K562 (cell line): ENCODE results near the gene KRT222. TPM values are rescaled to one million over a fixed set of nuclear protein-coding genes. Genes with fewer than 3 reads are reported as not detected.

ENCODE experiments used
- BCLAF1 ChIP-seq, 2 experiments: fragments of 450-650 bp in 1 of 2; IDR thresholded peaks; 2 replicates each; pipeline ENCODE4 v1.6.1; 2011 to 2017; ENCODE audit warnings: low read depth in 2 of 2, antibody characterized with exemption in 1 of 2, borderline replicate concordance in 1 of 2, low read length in 1 of 2, mild to moderate bottlenecking in 1 of 2, mixed read lengths in 1 of 2; ENCODE audit not compliant: control insufficient read depth in 1 of 2
- BRCA1 ChIP-seq, 2 experiments: fragments of 450-650 bp in 1 of 2; sonication (generic) in 1 of 2; formaldehyde crosslinking in 1 of 2; IDR thresholded peaks; 2 replicates each; pipeline versions ENCODE4 v1.5.0 to v1.6.1; 2017 to 2020; ENCODE audit warnings: mild to moderate bottlenecking in 1 of 2, missing genetic modification reagents in 1 of 2
- GTF2E2 ChIP-seq: fragments of 200-800 bp; sonication (Bioruptor generic); IDR thresholded peaks from 2 replicates; pipeline ENCODE4 v1.6.1; 2016; ENCODE audit warnings: missing genetic modification characterization, missing compliant biosample characterization
- HMGN3 ChIP-seq: IDR thresholded peaks from 2 replicates; pipeline ENCODE4 v1.6.1; 2011; ENCODE audit warnings: borderline replicate concordance, low read depth, mild to moderate bottlenecking, mixed read lengths, low read length; ENCODE audit not compliant: insufficient read length; ENCODE audit errors: extremely low read depth
- SMARCA4 ChIP-seq: fragments of 450-650 bp; IDR thresholded peaks from 2 replicates; pipeline ENCODE4 v1.6.1; 2016
- THAP12 ChIP-seq: fragments of 250-450 bp; sonication (Bioruptor Pico); IDR thresholded peaks from 2 replicates; pipeline ENCODE4 v1.9.0; 2021; ENCODE audit warnings: mild to moderate bottlenecking, inconsistent platforms
- ZNF668 ChIP-seq: fragments of 250-450 bp; sonication (Bioruptor Pico); IDR thresholded peaks from 2 replicates; pipeline ENCODE4 v1.8.0; 2022; ENCODE audit warnings: mild to moderate bottlenecking, inconsistent platforms
- polyA plus RNA-seq, 8 experiments: library from polyadenylated mRNA; depleted of rRNA in 4 of 8; stranded (reverse) in 5 of 8; unstranded in 3 of 8; fragments of >200 nt; fragmentation: Nextera tagmentation in 2 of 8; fragmentation: Illumina TruSeq in 1 of 8; extraction: Ambion mirVana in 2 of 8; extraction: Trizol in 1 of 8; gene quantifications; 2 replicates each; pipeline versions ENCODE4 v1.2.1 to v1.2.3, GENCODE V29; 2011 to 2014; ENCODE audit warnings: inconsistent platforms in 1 of 8, missing spikeins in 1 of 8
- total RNA-seq, 7 experiments: library from RNA; depleted of rRNA in 6 of 7; stranded (reverse); fragments of >200 nt in 6 of 7; fragmentation: Illumina TruSeq in 2 of 7; extraction: Trizol in 2 of 7; gene quantifications; 2 replicates each; pipeline versions ENCODE4 v1.2.1 to v1.2.3, GENCODE V29; 2011 to 2021; ENCODE audit warnings: low replicate concordance in 1 of 7
- TF ChIP-seq, protein P1 (sequence below), 2 experiments: fragments of 450-650 bp in 1 of 2; sonication (generic) in 1 of 2; formaldehyde crosslinking in 1 of 2; IDR thresholded peaks; 2 replicates each; pipeline versions ENCODE4 v1.7.1 to v1.9.0; 2016 to 2022; ENCODE audit warnings: inconsistent platforms in 1 of 2, mild to moderate bottlenecking in 1 of 2, missing genetic modification reagents in 1 of 2

Gene KRT222
- total and polyA plus RNA-seq, 9 of the 15 experiments (the other 6 are each of a cell fraction or from before 2014, with no cell fraction given): 0.03 to 0.11 (median 0.05) TPM; not detected in 5

DNA sequence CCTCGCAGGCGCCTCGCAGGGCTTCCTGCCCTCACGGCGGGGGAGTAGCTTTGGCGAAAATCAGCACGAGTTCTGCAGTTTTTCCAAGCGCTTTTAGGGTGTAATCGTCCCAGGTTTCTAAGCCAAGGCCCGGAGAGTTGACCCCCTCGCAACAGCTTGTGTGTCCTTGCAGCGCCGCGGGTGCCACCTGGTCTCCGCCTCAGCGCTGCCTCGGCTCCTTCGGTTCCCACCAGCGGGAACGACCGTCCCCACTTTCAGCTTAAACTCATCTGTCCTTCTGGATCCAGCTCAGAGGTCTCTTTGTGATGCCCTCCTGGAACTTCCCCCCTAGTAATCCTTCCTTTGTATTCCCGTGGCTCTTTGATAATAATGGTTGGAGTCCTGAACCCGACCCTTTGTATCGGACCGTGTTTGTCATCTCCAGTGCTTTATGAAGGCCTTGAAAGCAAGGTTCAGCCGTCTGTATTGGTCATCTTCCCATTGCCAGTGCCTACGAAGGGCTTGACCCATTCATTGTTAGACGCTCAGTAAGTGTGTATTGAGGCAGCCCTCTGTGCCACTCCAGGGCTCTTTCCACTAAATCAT is 16.5 kb downstream of the KRT222 start (continued):
- TF ChIP-seq BCLAF1 (IDR thresholded peaks at IDR 0.05; ENCODE audit: borderline replicate concordance in 1 of 2, control insufficient read depth in 1 of 2, low read depth in 2 of 2, low read length in 1 of 2) (no peak), THAP12 (CRISPR knock-in tag) (peak; percentile 48; the same call in 1 of the 2 replicates), BRCA1 (IDR thresholded peaks at IDR 0.05) (no peak), BRCA1 (CRISPR knock-in tag; IDR thresholded peaks at IDR 0.05) (0 out of 2 replicates have a peak, but pooled peaks have one; percentile 15), HMGN3 (peak; percentile 23), GTF2E2 (peak; percentile 41; the same call in 1 of the 2 replicates), SMARCA4 (peak; percentile 16; the same call in 1 of the 2 replicates), ZNF668 (CRISPR knock-in tag) (no peak)
- TF ChIP-seq, protein P1, sequence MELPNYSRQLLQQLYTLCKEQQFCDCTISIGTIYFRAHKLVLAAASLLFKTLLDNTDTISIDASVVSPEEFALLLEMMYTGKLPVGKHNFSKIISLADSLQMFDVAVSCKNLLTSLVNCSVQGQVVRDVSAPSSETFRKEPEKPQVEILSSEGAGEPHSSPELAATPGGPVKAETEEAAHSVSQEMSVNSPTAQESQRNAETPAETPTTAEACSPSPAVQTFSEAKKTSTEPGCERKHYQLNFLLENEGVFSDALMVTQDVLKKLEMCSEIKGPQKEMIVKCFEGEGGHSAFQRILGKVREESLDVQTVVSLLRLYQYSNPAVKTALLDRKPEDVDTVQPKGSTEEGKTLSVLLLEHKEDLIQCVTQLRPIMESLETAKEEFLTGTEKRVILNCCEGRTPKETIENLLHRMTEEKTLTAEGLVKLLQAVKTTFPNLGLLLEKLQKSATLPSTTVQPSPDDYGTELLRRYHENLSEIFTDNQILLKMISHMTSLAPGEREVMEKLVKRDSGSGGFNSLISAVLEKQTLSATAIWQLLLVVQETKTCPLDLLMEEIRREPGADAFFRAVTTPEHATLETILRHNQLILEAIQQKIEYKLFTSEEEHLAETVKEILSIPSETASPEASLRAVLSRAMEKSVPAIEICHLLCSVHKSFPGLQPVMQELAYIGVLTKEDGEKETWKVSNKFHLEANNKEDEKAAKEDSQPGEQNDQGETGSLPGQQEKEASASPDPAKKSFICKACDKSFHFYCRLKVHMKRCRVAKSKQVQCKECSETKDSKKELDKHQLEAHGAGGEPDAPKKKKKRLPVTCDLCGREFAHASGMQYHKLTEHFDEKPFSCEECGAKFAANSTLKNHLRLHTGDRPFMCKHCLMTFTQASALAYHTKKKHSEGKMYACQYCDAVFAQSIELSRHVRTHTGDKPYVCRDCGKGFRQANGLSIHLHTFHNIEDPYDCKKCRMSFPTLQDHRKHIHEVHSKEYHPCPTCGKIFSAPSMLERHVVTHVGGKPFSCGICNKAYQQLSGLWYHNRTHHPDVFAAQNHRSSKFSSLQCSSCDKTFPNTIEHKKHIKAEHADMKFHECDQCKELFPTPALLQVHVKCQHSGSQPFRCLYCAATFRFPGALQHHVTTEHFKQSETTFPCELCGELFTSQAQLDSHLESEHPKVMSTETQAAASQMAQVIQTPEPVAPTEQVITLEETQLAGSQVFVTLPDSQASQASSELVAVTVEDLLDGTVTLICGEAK (IDR thresholded peaks at IDR 0.05): 0 out of 2 replicates have a peak, but pooled peaks have one; percentile 24
- TF ChIP-seq, protein P1 (CRISPR knock-in tag; IDR thresholded peaks at IDR 0.05): no peak
